AG04450 (cell line): ENCODE measurements around the gene DMAC2. TPM values are rescaled to one million over a fixed set of nuclear protein-coding genes. Genes with fewer than 3 reads are reported as not detected.

ENCODE experiments used
- CTCF ChIA-PET: fragments of 300-600, 350-600 bp; formaldehyde crosslinking; extraction: SDS; loops from one replicate; lab custom pipeline; 2022; ENCODE audit warnings: antibody characterized with exemption, inconsistent platforms; lab: Charles Lee
- POLR2A ChIA-PET: fragments of 350-600 bp; formaldehyde crosslinking; extraction: SDS; loops from one replicate; lab custom pipeline; 2021; ENCODE audit warnings: antibody characterized with exemption, inconsistent platforms; lab: Yijun Ruan, JAX
- DNase-seq: peaks from one replicate; pipeline ENCODE4 v3.0.0-alpha.2; 2011; ENCODE audit warnings: low read depth, low spot score
- H3K27ac ChIP-seq: one replicate; pipeline ENCODE4 v1.5.1; 2012; ENCODE audit warnings: low read depth, low read length, control low read depth
- H3K27me3 ChIP-seq: one replicate; pipeline ENCODE4 v1.6.0; 2012; ENCODE audit warnings: low read length; ENCODE audit not compliant: control insufficient read depth, insufficient read depth
- H3K4me3 ChIP-seq: 2 replicates; pipeline ENCODE4 v1.5.1; 2011; ENCODE audit warnings: mild to moderate bottlenecking, low read depth, low read length, control low read depth
- H3K9me3 ChIP-seq: 2 replicates; pipeline ENCODE4 v1.5.1; 2012; ENCODE audit warnings: low read length; ENCODE audit not compliant: control insufficient read depth, insufficient read depth
- CTCF ChIP-seq: IDR thresholded peaks from 2 replicates; pipeline ENCODE4 v1.5.1; 2011; ENCODE audit warnings: low read depth, low read length, control low read depth, inconsistent platforms
- polyA plus RNA-seq: library from polyadenylated mRNA; depleted of rRNA; stranded (reverse); fragments of >200 nt; gene quantifications from 2 replicates; pipeline ENCODE4 v1.2.3, GENCODE V29; 2011

DMAC2 gene
- polyA plus RNA-seq, 1 experiment, result 58.2 TPM

- TF ChIP-seq CTCF, result no peak
- DNase-seq, result no peak
- CTCF ChIA-PET, result interaction anchor here (1.1 kb wide), 1 partner anchor 45 kb away, joined by 5 read pairs; no protein-coding TSS in a partner anchor
- Histone ChIP-seq H3K27me3 (no peaks in the 10 kb centered on the region), H3K9me3 (no peaks in the 10 kb centered on the region), H3K27ac (no peak overlapping the region), H3K4me3 (no peak overlapping the region)
- POLR2A ChIA-PET, result no interaction called here
Measured at GRCh38 chr19:41399525-41399924, 40.2 kb downstream of the DMAC2 start.

GRCh38 chr19:41399091-41399490 is 40.6 kb downstream of the DMAC2 start:
- POLR2A ChIA-PET, result no interaction called here
- CTCF ChIA-PET, result interaction anchor here (1.1 kb wide), 1 partner anchor 44 kb away, joined by 5 read pairs; no protein-coding TSS in a partner anchor
- no peak for TF ChIP-seq CTCF
- no peaks in the 10 kb centered on the region for H3K9me3 ChIP-seq
- DNase-seq, result no peak
- no peak overlapping the region for H3K27ac ChIP-seq
- H3K4me3 ChIP-seq, result no peak overlapping the region
- no peaks in the 10 kb centered on the region for H3K27me3 ChIP-seq

- Histone ChIP-seq H3K4me3 (peak overlapping the region; percentile 90), H3K27ac (no peak overlapping the region), H3K9me3 (no peaks in the 10 kb centered on the region), H3K27me3 (no peaks in the 10 kb centered on the region)
- TF ChIP-seq CTCF, result no peak
- CTCF ChIA-PET, result interaction anchor here (1.1 kb wide), 1 partner anchor 44 kb away, joined by 5 read pairs; no protein-coding TSS in a partner anchor
- POLR2A ChIA-PET, result no interaction called here
- DNase-seq, result no peak
Measured at GRCh38 chr19:41398598-41398997, 41.1 kb downstream of the DMAC2 start.

- DNase-seq, result no peak
- no peaks in the 10 kb centered on the region for H3K27me3 ChIP-seq
- CTCF ChIA-PET, result no interaction called here
- no peak overlapping the region for H3K27ac ChIP-seq
- peak overlapping the region; percentile 90 for H3K4me3 ChIP-seq
- no peak for TF ChIP-seq CTCF
- POLR2A ChIA-PET, result no interaction called here
- H3K9me3 ChIP-seq, result no peaks in the 10 kb centered on the region
Measured at GRCh38 chr19:41398050-41398418, 41.7 kb downstream of the DMAC2 start.

GRCh38 chr19:41397086-41398049 is 42.3 kb downstream of the DMAC2 start, which contains the start of the genes BCKDHA and EXOSC5:
TSS of gene BCKDHA (plus strand) at chr19:41397818. CDS start at chr19:41397828, 10 bp downstream.
TSS of gene EXOSC5 (minus strand) at chr19:41397359. CDS start at chr19:41397328, 31 bp downstream.
- POLR2A ChIA-PET, result no interaction called here
- peak; percentile 100 for DNase-seq
- CTCF ChIA-PET, result no interaction called here

More at GRCh38 chr19:41397086-41398049, 42.3 kb downstream of the DMAC2 start, which contains the start of the genes BCKDHA and EXOSC5:
- H3K27me3 ChIP-seq, result no peaks in the 10 kb centered on the region
- peak within 1 kb of the TSS; percentile 93 for H3K4me3 ChIP-seq
- peak within 1 kb of the TSS; percentile 85 for H3K27ac ChIP-seq
- TF ChIP-seq CTCF, result no peak
- no peaks in the 10 kb centered on the region for H3K9me3 ChIP-seq
